Loucy (cell line): ENCODE measurements around the gene SERPINB12.

Source experiments
- H2AFZ ChIP-seq: fragments of 200-600 bp; sonication (generic); 2 replicates; pipeline ENCODE4 v1.6.0; 2016; ENCODE audit warnings: antibody characterized with exemption, mild to moderate bottlenecking, low read length, moderate library complexity
- H3F3A ChIP-seq: fragments of 200-600 bp; 2 replicates; pipeline ENCODE4 v1.6.0; 2016; ENCODE audit warnings: antibody characterized with exemption, low read depth, mild to moderate bottlenecking
- H3K27me3 ChIP-seq: fragments of 200-600 bp; sonication (generic); 2 replicates; pipeline ENCODE4 v1.6.1; 2014; ENCODE audit warnings: low read length, mild to moderate bottlenecking; ENCODE audit not compliant: insufficient read depth, poor library complexity, severe bottlenecking
- H3K36me3 ChIP-seq: fragments of 200-600 bp; sonication (generic); 2 replicates; pipeline ENCODE4 v1.6.1; 2016; ENCODE audit warnings: low read length; ENCODE audit not compliant: insufficient read depth
- H3K4me1 ChIP-seq: fragments of 200-600 bp; sonication (generic); 2 replicates; pipeline ENCODE4 v1.5.1; 2014; ENCODE audit warnings: low read length, mild to moderate bottlenecking; ENCODE audit not compliant: insufficient read depth, poor library complexity, severe bottlenecking
- H3K4me2 ChIP-seq: fragments of 200-600 bp; sonication (generic); 2 replicates; pipeline ENCODE4 v1.6.0; 2014; ENCODE audit warnings: antibody characterized with exemption, low read length, low read depth, mild to moderate bottlenecking; ENCODE audit not compliant: poor library complexity, severe bottlenecking
- H3K4me3 ChIP-seq: fragments of 200-600 bp; sonication (generic); 2 replicates; pipeline ENCODE4 v1.5.1; 2014; ENCODE audit warnings: low read length, mild to moderate bottlenecking, mixed read lengths; ENCODE audit not compliant: poor library complexity, severe bottlenecking
- H3K79me2 ChIP-seq: fragments of 200-600 bp; sonication (generic); 2 replicates; pipeline ENCODE4 v1.6.1; 2014; ENCODE audit warnings: low read length; ENCODE audit not compliant: insufficient read depth
- H3K9ac ChIP-seq: fragments of 200-600 bp; sonication (generic); 2 replicates; pipeline ENCODE4 v1.6.0; 2014; ENCODE audit warnings: mild to moderate bottlenecking, low read depth, low read length, moderate library complexity; ENCODE audit not compliant: poor library complexity, severe bottlenecking
- H3K9me2 ChIP-seq: fragments of 200-600 bp; sonication (generic); replicated peaks from 2 replicates; pipeline ENCODE4 v1.6.1; 2016; ENCODE audit warnings: low read depth, low read length, mixed read lengths
- H3K9me3 ChIP-seq: fragments of 200-600 bp; sonication (generic); 2 replicates; pipeline ENCODE4 v1.6.1; 2014; ENCODE audit warnings: mild to moderate bottlenecking, antibody characterized with exemption, low read length, low read depth; ENCODE audit not compliant: insufficient read depth
- H4K20me1 ChIP-seq: fragments of 200-600 bp; sonication (generic); 2 replicates; pipeline ENCODE4 v1.6.0; 2014; ENCODE audit warnings: antibody characterized with exemption, low read length, mild to moderate bottlenecking; ENCODE audit not compliant: insufficient read depth, poor library complexity, severe bottlenecking
- CTCF ChIP-seq: fragments of 200-600 bp; sonication (generic); conservative IDR thresholded peaks from 2 replicates; pipeline ENCODE4 v1.5.1; 2014; ENCODE audit warnings: mild to moderate bottlenecking, antibody characterized with exemption, low read length
- EZH2phosphoT487 ChIP-seq: fragments of 200-600 bp; IDR thresholded peaks from 2 replicates; pipeline ENCODE4 v1.6.1; 2018; ENCODE audit warnings: antibody characterized with exemption, mild to moderate bottlenecking, moderate library complexity, borderline replicate concordance

The SERPINB12 gene

GRCh38 chr18:63544017-63544416 lies 1.8 kb downstream of the SERPINB12 start:
- no peaks in the 10 kb centered on the region for H3K27me3 ChIP-seq
- H3F3A ChIP-seq = no peaks in the 10 kb centered on the region
- no peaks in the 10 kb centered on the region for H3K9me3 ChIP-seq
- H3K36me3 ChIP-seq = no peaks in the 10 kb centered on the region
- TF ChIP-seq CTCF (no peak), EZH2phosphoT487 (no peak)
- H4K20me1 ChIP-seq = no peaks in the 10 kb centered on the region
- H2AFZ ChIP-seq = no peak overlapping the region
- H3K4me1 ChIP-seq = no peaks in the 10 kb centered on the region
- H3K4me3 ChIP-seq = no peak overlapping the region
- no peak overlapping the region for H3K4me2 ChIP-seq
- no peaks in the 10 kb centered on the region for H3K9me2 ChIP-seq
- no peaks in the 10 kb centered on the region for H3K79me2 ChIP-seq
- no peak overlapping the region for H3K9ac ChIP-seq

- Histone ChIP-seq H3F3A (no peaks in the 10 kb centered on the region), H3K79me2 (no peaks in the 10 kb centered on the region), H3K36me3 (no peaks in the 10 kb centered on the region), H3K4me3 (no peak overlapping the region), H3K27me3 (no peaks in the 10 kb centered on the region), H4K20me1 (no peaks in the 10 kb centered on the region), H3K4me1 (no peaks in the 10 kb centered on the region), H3K9me2 (no peaks in the 10 kb centered on the region), H3K4me2 (no peak overlapping the region), H3K9me3 (no peaks in the 10 kb centered on the region), H2AFZ (no peak overlapping the region), H3K9ac (no peak overlapping the region)
- TF ChIP-seq EZH2phosphoT487 (no peak), CTCF (no peak)
Measured at GRCh38 chr18:63545000-63545399, 2.8 kb downstream of the SERPINB12 start.

- H4K20me1 ChIP-seq = no peaks in the 10 kb centered on the region
Measured at GRCh38 chr18:63550068-63550467, 7.9 kb downstream of the SERPINB12 start.

More at GRCh38 chr18:63550068-63550467, 7.9 kb downstream of the SERPINB12 start:
- Histone ChIP-seq H3F3A (no peaks in the 10 kb centered on the region), H2AFZ (no peak overlapping the region), H3K4me3 (no peak overlapping the region), H3K4me1 (no peaks in the 10 kb centered on the region), H3K79me2 (no peaks in the 10 kb centered on the region), H3K4me2 (no peak overlapping the region), H3K9ac (no peak overlapping the region), H3K36me3 (no peaks in the 10 kb centered on the region), H3K9me2 (no peaks in the 10 kb centered on the region), H3K9me3 (no peaks in the 10 kb centered on the region), H3K27me3 (peaks cover 8% of the 10 kb centered on the region)
- TF ChIP-seq EZH2phosphoT487 (no peak), CTCF (no peak)
